ENCODE measurements around the gene ANGPTL4. TPM values are rescaled to one million over a fixed set of nuclear protein-coding genes. Genes with fewer than 3 reads are reported as not detected.

The ANGPTL4 gene
- polyA plus RNA-seq, 2 of the 4 experiments (the other 2 are of a cell fraction): 12.3 to 30.8 TPM

DNA sequence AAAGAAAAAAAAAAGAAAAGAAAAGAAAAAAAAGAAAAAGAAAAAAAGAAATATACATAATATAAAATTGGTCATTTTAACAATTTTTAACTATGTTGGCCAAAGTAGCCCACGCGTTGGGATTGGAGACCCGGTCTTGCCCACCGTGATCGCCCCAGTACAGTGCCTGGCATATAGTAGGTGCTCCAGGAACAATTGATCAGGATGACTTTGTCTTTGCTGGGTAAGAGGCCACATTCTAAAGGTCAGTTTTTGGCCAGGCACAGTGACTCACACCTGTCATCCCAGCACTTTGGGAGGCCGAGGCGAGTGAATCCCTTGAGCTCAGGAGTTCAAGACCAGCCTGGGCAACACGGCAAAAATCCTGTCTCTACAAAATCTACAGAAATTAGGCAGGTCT lies 3.8 kb upstream of the ANGPTL4 start:
- CTCF ChIA-PET: interaction anchor here (0.6 to 1.2 kb wide), 3 partner anchors 11 to 146 kb away, joined by 3 read pairs; no protein-coding TSS in a partner anchor
- WGBS (ENCODE audit: missing lambda C conversion rate): 88% methylated on average over 5 of the region's 8 CpGs
- POLR2A ChIA-PET: no interaction called here
- no peak for FAIRE-seq
- no peak for TF ChIP-seq BHLHE40 (IDR thresholded peaks at IDR 0.05; ENCODE audit: low read depth, low read length)
- no peak for TF ChIP-seq ZFP36 (IDR thresholded peaks at IDR 0.05; ENCODE audit: borderline replicate concordance, partially characterized antibody)
- TF ChIP-seq FOSL2 (IDR thresholded peaks at IDR 0.05): no peak
- no peak for TF ChIP-seq FOSL2 (CRISPR knock-in tag; IDR thresholded peaks at IDR 0.05)
- no peak for TF ChIP-seq MYC (IDR thresholded peaks at IDR 0.05; ENCODE audit: borderline replicate concordance, low read length)
- TF ChIP-seq ESRRA (IDR thresholded peaks at IDR 0.05; ENCODE audit: borderline replicate concordance, low read length): no peak
- TF ChIP-seq RFX5 (IDR thresholded peaks at IDR 0.05): no peak
- TF ChIP-seq JUNB (IDR thresholded peaks at IDR 0.05): no peak
- TF ChIP-seq SREBF2 (IDR thresholded peaks at IDR 0.05): no peak
- TF ChIP-seq, protein P1, sequence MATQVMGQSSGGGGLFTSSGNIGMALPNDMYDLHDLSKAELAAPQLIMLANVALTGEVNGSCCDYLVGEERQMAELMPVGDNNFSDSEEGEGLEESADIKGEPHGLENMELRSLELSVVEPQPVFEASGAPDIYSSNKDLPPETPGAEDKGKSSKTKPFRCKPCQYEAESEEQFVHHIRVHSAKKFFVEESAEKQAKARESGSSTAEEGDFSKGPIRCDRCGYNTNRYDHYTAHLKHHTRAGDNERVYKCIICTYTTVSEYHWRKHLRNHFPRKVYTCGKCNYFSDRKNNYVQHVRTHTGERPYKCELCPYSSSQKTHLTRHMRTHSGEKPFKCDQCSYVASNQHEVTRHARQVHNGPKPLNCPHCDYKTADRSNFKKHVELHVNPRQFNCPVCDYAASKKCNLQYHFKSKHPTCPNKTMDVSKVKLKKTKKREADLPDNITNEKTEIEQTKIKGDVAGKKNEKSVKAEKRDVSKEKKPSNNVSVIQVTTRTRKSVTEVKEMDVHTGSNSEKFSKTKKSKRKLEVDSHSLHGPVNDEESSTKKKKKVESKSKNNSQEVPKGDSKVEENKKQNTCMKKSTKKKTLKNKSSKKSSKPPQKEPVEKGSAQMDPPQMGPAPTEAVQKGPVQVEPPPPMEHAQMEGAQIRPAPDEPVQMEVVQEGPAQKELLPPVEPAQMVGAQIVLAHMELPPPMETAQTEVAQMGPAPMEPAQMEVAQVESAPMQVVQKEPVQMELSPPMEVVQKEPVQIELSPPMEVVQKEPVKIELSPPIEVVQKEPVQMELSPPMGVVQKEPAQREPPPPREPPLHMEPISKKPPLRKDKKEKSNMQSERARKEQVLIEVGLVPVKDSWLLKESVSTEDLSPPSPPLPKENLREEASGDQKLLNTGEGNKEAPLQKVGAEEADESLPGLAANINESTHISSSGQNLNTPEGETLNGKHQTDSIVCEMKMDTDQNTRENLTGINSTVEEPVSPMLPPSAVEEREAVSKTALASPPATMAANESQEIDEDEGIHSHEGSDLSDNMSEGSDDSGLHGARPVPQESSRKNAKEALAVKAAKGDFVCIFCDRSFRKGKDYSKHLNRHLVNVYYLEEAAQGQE (IDR thresholded peaks at IDR 0.05): no peak
- no peak for TF ChIP-seq TP53 (CRISPR knock-in tag; IDR thresholded peaks at IDR 0.05)
- TF ChIP-seq, protein P2, sequence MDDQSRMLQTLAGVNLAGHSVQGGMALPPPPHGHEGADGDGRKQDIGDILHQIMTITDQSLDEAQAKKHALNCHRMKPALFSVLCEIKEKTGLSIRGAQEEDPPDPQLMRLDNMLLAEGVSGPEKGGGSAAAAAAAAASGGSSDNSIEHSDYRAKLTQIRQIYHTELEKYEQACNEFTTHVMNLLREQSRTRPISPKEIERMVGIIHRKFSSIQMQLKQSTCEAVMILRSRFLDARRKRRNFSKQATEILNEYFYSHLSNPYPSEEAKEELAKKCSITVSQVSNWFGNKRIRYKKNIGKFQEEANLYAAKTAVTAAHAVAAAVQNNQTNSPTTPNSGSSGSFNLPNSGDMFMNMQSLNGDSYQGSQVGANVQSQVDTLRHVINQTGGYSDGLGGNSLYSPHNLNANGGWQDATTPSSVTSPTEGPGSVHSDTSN (IDR thresholded peaks at IDR 0.05): no peak
- no peak for TF ChIP-seq SMC3 (IDR thresholded peaks at IDR 0.05)
- no peak for TF ChIP-seq KDM1A (IDR thresholded peaks at IDR 0.05; ENCODE audit: low read depth)
- no peak for TF ChIP-seq GATA3 (IDR thresholded peaks at IDR 0.05; ENCODE audit: borderline replicate concordance)
- TF ChIP-seq, protein P3, sequence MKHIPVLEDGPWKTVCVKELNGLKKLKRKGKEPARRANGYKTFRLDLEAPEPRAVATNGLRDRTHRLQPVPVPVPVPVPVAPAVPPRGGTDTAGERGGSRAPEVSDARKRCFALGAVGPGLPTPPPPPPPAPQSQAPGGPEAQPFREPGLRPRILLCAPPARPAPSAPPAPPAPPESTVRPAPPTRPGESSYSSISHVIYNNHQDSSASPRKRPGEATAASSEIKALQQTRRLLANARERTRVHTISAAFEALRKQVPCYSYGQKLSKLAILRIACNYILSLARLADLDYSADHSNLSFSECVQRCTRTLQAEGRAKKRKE (CRISPR knock-in tag; IDR thresholded peaks at IDR 0.05; ENCODE audit: low read depth): no peak
- TF ChIP-seq FOXS1 (CRISPR knock-in tag; IDR thresholded peaks at IDR 0.05): no peak
- TF ChIP-seq ZC3H11A (IDR thresholded peaks at IDR 0.05): no peak
- no peak for TF ChIP-seq MAZ (IDR thresholded peaks at IDR 0.05; ENCODE audit: borderline replicate concordance, low read depth, low read length)
- TF ChIP-seq ZSCAN20 (CRISPR knock-in tag; IDR thresholded peaks at IDR 0.05): no peak
- Histone ChIP-seq H3K9me3 (no peaks in the 10 kb centered on the region), H3K27ac (peak overlapping the region; percentile 76 to 89; a peak in 4 of 6 replicates), H3K4me2 (no peak overlapping the region), H3K4me1 (peaks cover 53% of the 10 kb centered on the region), H3K4me3 (no peak overlapping the region)
- no peak for ATAC-seq
- DNase-seq (ENCODE audit: low read depth in 1 of 2, low spot score in 1 of 2): no peak

DNA sequence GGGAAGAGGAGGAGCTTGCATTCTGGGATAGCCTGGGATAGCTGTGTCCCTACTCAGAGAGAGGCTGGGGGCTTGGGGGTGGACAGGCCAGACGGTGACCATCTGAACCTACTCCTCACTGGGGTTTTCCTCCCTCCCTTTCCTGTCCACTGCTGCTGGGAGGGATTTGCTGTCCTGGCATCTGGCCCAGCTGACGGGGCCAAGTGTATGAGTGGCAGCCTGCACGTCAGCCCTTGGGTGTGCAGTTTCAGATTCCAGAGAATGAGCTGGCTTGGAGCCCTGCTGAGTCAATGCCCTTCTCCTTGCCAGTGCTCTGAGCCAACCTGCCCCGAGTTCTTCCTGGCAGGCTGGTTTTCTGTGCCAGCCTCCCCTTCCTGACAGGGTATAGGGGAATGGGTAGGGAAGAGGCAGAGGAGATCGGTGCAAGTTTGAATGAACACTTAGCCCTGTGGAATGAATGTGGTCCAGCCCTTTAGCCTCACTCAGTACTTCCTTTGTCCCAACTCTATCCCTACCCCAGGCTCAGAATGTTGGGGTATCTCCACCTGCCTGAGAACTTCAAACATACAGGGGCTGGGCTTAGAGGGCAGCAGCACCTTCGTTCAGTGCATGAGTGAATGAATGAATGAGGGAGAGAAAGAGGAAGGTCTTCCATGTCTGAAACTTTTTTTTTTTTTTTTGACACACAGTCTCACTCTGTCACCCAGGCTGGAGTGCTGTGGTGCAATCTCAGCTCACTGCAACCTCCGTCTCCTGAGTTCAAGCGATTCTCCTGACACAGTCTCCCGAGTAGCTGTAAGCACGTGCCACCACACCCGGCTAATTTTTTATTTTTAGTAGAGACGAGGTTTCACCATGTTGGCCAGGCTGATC lies 1.8 kb upstream of the ANGPTL4 start:
- 11% methylated on average over 11 of the region's 12 CpGs for WGBS (ENCODE audit: missing lambda C conversion rate)
- Histone ChIP-seq H3K4me3 (no peak overlapping the region), H3K4me2 (peak overlapping the region; percentile 85), H3K9me3 (no peaks in the 10 kb centered on the region), H3K4me1 (peaks cover 51% of the 10 kb centered on the region), H3K27ac (peak overlapping the region; percentile 76 to 89)
- peak; percentile 79 to 84 for ATAC-seq
- CTCF ChIA-PET: interaction anchor here (0.6 to 6.2 kb wide), 5 partner anchors 9 to 141 kb away, joined by 3 to 50 read pairs (median 4); no protein-coding TSS in a partner anchor
- TF ChIP-seq FOSL2 (IDR thresholded peaks at IDR 0.05): 0 out of 2 replicates have a peak, but pooled peaks have one; percentile 10
- peak; percentile 87 for TF ChIP-seq FOSL2 (CRISPR knock-in tag; IDR thresholded peaks at IDR 0.05)
- TF ChIP-seq MAFK (IDR thresholded peaks at IDR 0.05; ENCODE audit: partially characterized antibody): peak; percentile 91
- TF ChIP-seq CHD4 (IDR thresholded peaks at IDR 0.05; ENCODE audit: borderline replicate concordance): no peak
- TF ChIP-seq CEBPB (IDR thresholded peaks at IDR 0.05): 0 out of 4 replicates have a peak, but pooled peaks of 1 of the 2 experiments have one; percentile 24
- TF ChIP-seq GATA3 (IDR thresholded peaks at IDR 0.05; ENCODE audit: borderline replicate concordance): peak; percentile 57; the same call in 1 of the 2 replicates
- TF ChIP-seq, protein P4, sequence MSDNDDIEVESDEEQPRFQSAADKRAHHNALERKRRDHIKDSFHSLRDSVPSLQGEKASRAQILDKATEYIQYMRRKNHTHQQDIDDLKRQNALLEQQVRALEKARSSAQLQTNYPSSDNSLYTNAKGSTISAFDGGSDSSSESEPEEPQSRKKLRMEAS (IDR thresholded peaks at IDR 0.05): peak; percentile 58
- no peak for TF ChIP-seq RNF2 (IDR thresholded peaks at IDR 0.05; ENCODE audit: borderline replicate concordance, low read depth)
- TF ChIP-seq JUN (IDR thresholded peaks at IDR 0.05): peak in 1 of 2 experiments; percentile 34; a peak in 1 of 5 replicates
- TF ChIP-seq, protein P2 (IDR thresholded peaks at IDR 0.05): peak; percentile 72; the same call in 1 of the 2 replicates
- DNase-seq (ENCODE audit: low read depth in 1 of 2, low spot score in 1 of 2): peak; percentile 76 to 97
- POLR2A ChIA-PET: interaction anchor here (0.5 to 1.0 kb wide), 2 partner anchors 8 to 28 kb away, joined by 4 to 9 read pairs; partner anchors contain the start of gene RAB11B
- peak; percentile 32 for FAIRE-seq

Data from A549 (cell line).